Breast epithelium (tissue), 3 donors: ENCODE data around the gene HOXD4.

Experiments used
- CTCF ChIP-seq, 3 donors: fragments of 450-650 bp; IDR thresholded peaks; one replicate each; pipeline ENCODE4 v1.5.1; 2016 to 2017; ENCODE audit warnings: antibody characterized with exemption in 3 of 3, mild to moderate bottlenecking in 3 of 3, moderate library complexity in 3 of 3
- POLR2A ChIP-seq: fragments of 450-650 bp; IDR thresholded peaks from one replicate; pipeline ENCODE4 v1.6.1; 2016; ENCODE audit warnings: antibody characterized with exemption, mild to moderate bottlenecking, moderate library complexity
- POLR2AphosphoS5 ChIP-seq, 3 donors: sonication (generic); formaldehyde crosslinking; IDR thresholded peaks; one replicate each; pipeline ENCODE4 v1.6.1; 2017; ENCODE audit warnings: antibody characterized with exemption in 3 of 3

- TF ChIP-seq CTCF (IDR thresholded peaks at IDR 0.05) (no peak), POLR2AphosphoS5 (IDR thresholded peaks at IDR 0.05) (no peak), POLR2A (no peak)
Observed at GRCh38 chr2:176117162-176117822, 34.1 kb upstream of the HOXD4 start.
